C4-2B (cell line): Measurements from ENCODE around the gene NUDT22.

ENCODE experiments used
- ZFX ChIP-seq: fragments of 450-650 bp; IDR thresholded peaks from 2 replicates; pipeline ENCODE4 v1.6.1; 2017
- TF ChIP-seq, protein P1 (sequence below): fragments of 450-650 bp; conservative IDR thresholded peaks from 2 replicates; pipeline ENCODE4 v1.5.1; 2017; ENCODE audit warnings: mild to moderate bottlenecking

GRCh38 chr11:64254326-64254725 lies 28.3 kb downstream of the NUDT22 start:
- TF ChIP-seq, protein P1, sequence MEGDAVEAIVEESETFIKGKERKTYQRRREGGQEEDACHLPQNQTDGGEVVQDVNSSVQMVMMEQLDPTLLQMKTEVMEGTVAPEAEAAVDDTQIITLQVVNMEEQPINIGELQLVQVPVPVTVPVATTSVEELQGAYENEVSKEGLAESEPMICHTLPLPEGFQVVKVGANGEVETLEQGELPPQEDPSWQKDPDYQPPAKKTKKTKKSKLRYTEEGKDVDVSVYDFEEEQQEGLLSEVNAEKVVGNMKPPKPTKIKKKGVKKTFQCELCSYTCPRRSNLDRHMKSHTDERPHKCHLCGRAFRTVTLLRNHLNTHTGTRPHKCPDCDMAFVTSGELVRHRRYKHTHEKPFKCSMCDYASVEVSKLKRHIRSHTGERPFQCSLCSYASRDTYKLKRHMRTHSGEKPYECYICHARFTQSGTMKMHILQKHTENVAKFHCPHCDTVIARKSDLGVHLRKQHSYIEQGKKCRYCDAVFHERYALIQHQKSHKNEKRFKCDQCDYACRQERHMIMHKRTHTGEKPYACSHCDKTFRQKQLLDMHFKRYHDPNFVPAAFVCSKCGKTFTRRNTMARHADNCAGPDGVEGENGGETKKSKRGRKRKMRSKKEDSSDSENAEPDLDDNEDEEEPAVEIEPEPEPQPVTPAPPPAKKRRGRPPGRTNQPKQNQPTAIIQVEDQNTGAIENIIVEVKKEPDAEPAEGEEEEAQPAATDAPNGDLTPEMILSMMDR: no peak
- no peak for TF ChIP-seq ZFX
